ENCODE data around the gene SRRM5.
A peak's percentile ranks its signal among the peaks of the same experiment; 100 is the strongest.

SRRM5 gene

GRCh38 chr19:43564800-43565199 is 47.1 kb upstream of the SRRM5 start:
- Histone ChIP-seq H3K27me3 (ENCODE audit: insufficient read depth, poor library complexity, severe bottlenecking) (no peaks in the 10 kb centered on the region), H3K36me3 (ENCODE audit: low read depth) (peaks cover under 1% of the 10 kb centered on the region), H3K27ac (ENCODE audit: poor library complexity, severe bottlenecking) (no peak overlapping the region), H3K9me3 (ENCODE audit: severe bottlenecking) (no peaks in the 10 kb centered on the region), H3K4me3 (ENCODE audit: severe bottlenecking) (no peak overlapping the region), H3K4me1 (ENCODE audit: insufficient read depth, poor library complexity, severe bottlenecking) (no peaks in the 10 kb centered on the region)
- ATAC-seq (ENCODE audit: low read depth) (no peak), DNase-seq (ENCODE audit: low spot score) (no peak)
- TF ChIP-seq CTCF (IDR thresholded peaks at IDR 0.05; ENCODE audit: poor library complexity, severe bottlenecking): no peak

- TF ChIP-seq CTCF (IDR thresholded peaks at IDR 0.05; ENCODE audit: poor library complexity, severe bottlenecking): no peak
- H3K4me1 ChIP-seq (ENCODE audit: insufficient read depth, poor library complexity, severe bottlenecking): no peaks in the 10 kb centered on the region
- no peak overlapping the region for H3K4me3 ChIP-seq (ENCODE audit: severe bottlenecking)
- no peak overlapping the region for H3K27ac ChIP-seq (ENCODE audit: poor library complexity, severe bottlenecking)
- peaks cover 22% of the 10 kb centered on the region for H3K36me3 ChIP-seq (ENCODE audit: low read depth)
- no peak for DNase-seq (ENCODE audit: low spot score)
- H3K27me3 ChIP-seq (ENCODE audit: insufficient read depth, poor library complexity, severe bottlenecking): no peaks in the 10 kb centered on the region
- no peaks in the 10 kb centered on the region for H3K9me3 ChIP-seq (ENCODE audit: severe bottlenecking)
- ATAC-seq (ENCODE audit: low read depth): no peak
Observed at GRCh38 chr19:43569657-43570056, 42.2 kb upstream of the SRRM5 start.

DNA sequence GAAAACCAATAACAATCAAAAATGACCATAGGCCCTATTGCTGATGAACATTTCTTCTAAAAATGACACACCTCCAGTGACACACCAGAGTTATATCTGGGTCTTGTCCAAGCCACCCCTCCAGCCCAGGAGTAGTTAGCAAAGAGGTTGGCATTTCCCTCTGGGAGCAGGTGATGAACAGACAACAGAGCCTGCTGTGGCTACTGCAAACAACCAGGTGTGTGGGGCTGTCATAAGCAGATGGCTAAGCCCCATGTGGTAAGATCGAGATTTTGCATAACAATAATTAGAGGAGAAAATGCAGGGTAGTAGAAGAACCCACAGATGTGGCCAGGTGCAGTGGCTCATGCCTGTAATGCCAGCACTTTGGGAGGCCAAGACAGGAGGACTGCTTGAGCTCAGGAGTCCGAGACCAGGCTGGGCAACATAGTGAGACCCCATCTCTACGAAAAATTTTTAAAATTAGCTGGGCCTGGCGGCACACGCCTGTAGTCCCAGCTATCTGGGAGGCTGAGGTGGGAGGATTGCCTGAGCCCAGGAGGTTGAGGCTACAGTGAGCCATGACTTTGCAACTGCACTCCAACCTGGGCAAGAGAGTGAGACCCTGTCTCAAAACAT is 41.6 kb upstream of the SRRM5 start:
- Histone ChIP-seq H3K36me3 (ENCODE audit: low read depth) (peaks cover 22% of the 10 kb centered on the region), H3K9me3 (ENCODE audit: severe bottlenecking) (no peaks in the 10 kb centered on the region), H3K4me1 (ENCODE audit: insufficient read depth, poor library complexity, severe bottlenecking) (no peaks in the 10 kb centered on the region), H3K4me3 (ENCODE audit: severe bottlenecking) (no peak overlapping the region), H3K27me3 (ENCODE audit: insufficient read depth, poor library complexity, severe bottlenecking) (no peaks in the 10 kb centered on the region), H3K27ac (ENCODE audit: poor library complexity, severe bottlenecking) (no peak overlapping the region)
- peak; percentile 70 for ATAC-seq (ENCODE audit: low read depth)
- no peak for TF ChIP-seq CTCF (IDR thresholded peaks at IDR 0.05; ENCODE audit: poor library complexity, severe bottlenecking)
- DNase-seq (ENCODE audit: low spot score): no peak

- DNase-seq (ENCODE audit: low spot score) (no peak), ATAC-seq (ENCODE audit: low read depth) (no peak)
- Histone ChIP-seq H3K27me3 (ENCODE audit: insufficient read depth, poor library complexity, severe bottlenecking) (no peaks in the 10 kb centered on the region), H3K4me3 (ENCODE audit: severe bottlenecking) (no peak overlapping the region), H3K36me3 (ENCODE audit: low read depth) (peaks cover 22% of the 10 kb centered on the region), H3K9me3 (ENCODE audit: severe bottlenecking) (no peaks in the 10 kb centered on the region), H3K27ac (ENCODE audit: poor library complexity, severe bottlenecking) (no peak overlapping the region), H3K4me1 (ENCODE audit: insufficient read depth, poor library complexity, severe bottlenecking) (peaks cover 9% of the 10 kb centered on the region)
- no peak for TF ChIP-seq CTCF (IDR thresholded peaks at IDR 0.05; ENCODE audit: poor library complexity, severe bottlenecking)
Observed at GRCh38 chr19:43572171-43572588, 39.7 kb upstream of the SRRM5 start.

GRCh38 chr19:43574424-43575155 is 37.3 kb upstream of the SRRM5 start:
- DNase-seq (ENCODE audit: low spot score): no peak
- Histone ChIP-seq H3K27ac (ENCODE audit: poor library complexity, severe bottlenecking) (peak overlapping the region; percentile 45), H3K4me1 (ENCODE audit: insufficient read depth, poor library complexity, severe bottlenecking) (peaks cover 9% of the 10 kb centered on the region), H3K4me3 (ENCODE audit: severe bottlenecking) (peak overlapping the region; percentile 65), H3K27me3 (ENCODE audit: insufficient read depth, poor library complexity, severe bottlenecking) (no peaks in the 10 kb centered on the region), H3K9me3 (ENCODE audit: severe bottlenecking) (no peaks in the 10 kb centered on the region), H3K36me3 (ENCODE audit: low read depth) (peaks cover 22% of the 10 kb centered on the region)
- no peak for TF ChIP-seq CTCF (IDR thresholded peaks at IDR 0.05; ENCODE audit: poor library complexity, severe bottlenecking)
- no peak for ATAC-seq (ENCODE audit: low read depth)

Measured in RWPE2 (cell line).